Spleen (tissue), 7 donors: ENCODE measurements around the gene DNAH11.

Experiments
- POLR2AphosphoS5 ChIP-seq, 3 donors: sonication (generic); formaldehyde crosslinking; IDR thresholded peaks; one replicate each; pipeline ENCODE4 v1.5.1; 2017; ENCODE audit warnings: antibody characterized with exemption in 3 of 3
- TF ChIP-seq, protein P1 (sequence below), 11 experiments: fragments of 200-600 bp in 7 of 11; fragments of 450-650 bp in 4 of 11; sonication (generic) in 4 of 11; IDR thresholded peaks in 8 of 11; conservative IDR thresholded peaks in 3 of 11; 1 replicate in 7 of 11; 2 replicates in 4 of 11; pipeline versions ENCODE4 v1.4.0 to v1.8.0; 2016 to 2021; ENCODE audit warnings: antibody characterized with exemption in 11 of 11, inconsistent platforms in 4 of 11, mild to moderate bottlenecking in 1 of 11
- donor health status: DM: no; HTN: no; CAD: no; lungs with moderate emphysema.
- donor health status: DM: no; HTN: no; CAD: no.
- donor health status: DM: no; HTN: no; CAD: no.

GRCh38 chr7:21543528-21544302, 876 bp downstream of the DNAH11 start:
- TF ChIP-seq, protein P1, sequence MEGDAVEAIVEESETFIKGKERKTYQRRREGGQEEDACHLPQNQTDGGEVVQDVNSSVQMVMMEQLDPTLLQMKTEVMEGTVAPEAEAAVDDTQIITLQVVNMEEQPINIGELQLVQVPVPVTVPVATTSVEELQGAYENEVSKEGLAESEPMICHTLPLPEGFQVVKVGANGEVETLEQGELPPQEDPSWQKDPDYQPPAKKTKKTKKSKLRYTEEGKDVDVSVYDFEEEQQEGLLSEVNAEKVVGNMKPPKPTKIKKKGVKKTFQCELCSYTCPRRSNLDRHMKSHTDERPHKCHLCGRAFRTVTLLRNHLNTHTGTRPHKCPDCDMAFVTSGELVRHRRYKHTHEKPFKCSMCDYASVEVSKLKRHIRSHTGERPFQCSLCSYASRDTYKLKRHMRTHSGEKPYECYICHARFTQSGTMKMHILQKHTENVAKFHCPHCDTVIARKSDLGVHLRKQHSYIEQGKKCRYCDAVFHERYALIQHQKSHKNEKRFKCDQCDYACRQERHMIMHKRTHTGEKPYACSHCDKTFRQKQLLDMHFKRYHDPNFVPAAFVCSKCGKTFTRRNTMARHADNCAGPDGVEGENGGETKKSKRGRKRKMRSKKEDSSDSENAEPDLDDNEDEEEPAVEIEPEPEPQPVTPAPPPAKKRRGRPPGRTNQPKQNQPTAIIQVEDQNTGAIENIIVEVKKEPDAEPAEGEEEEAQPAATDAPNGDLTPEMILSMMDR (IDR thresholded peaks at IDR 0.05 in 8 of 11, conservative IDR thresholded peaks at IDR 0.05 in 3 of 11) = no peak
- no peak for TF ChIP-seq POLR2AphosphoS5 (IDR thresholded peaks at IDR 0.05)
